ENCODE results near the gene MRPS23.

DNA sequence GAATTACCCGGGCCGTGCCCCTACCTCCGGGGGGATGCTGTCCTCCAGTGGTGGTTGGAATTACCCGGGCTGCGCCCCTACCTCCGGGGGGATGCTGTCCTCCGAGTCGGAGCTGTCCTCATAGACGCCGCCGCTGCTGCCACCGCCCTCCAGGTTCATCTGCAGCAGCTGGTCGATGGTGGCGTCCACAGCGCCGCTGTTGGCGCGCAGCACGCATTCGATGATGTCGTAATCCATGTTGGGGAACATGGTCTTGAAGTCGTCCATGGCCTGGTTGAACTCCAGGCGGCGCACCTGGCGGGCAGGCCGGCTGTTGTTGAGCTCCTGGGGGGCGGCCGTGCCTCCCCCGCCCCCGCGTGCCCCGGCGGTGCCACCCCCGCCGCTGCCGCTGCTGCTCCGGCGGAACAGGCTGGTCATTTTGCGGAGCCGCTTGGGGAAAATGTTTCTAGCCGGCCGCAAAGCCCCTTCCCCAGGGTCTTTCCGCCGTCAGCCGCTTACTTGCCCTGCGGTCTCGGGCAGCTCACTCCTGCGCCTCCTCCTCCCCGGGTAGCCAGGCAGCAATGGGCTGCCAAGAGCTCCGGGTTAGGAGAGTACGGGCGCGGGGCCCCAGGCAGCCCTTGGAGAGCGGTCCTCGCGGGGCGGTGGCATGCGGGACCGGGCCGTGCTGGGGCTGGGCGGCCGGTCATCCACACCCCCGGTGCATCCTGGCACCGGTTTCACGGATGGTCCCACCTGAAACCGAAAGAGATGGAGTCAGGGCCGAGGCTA is 35.5 kb upstream of the MRPS23 start:
- TF ChIP-seq, protein P1, sequence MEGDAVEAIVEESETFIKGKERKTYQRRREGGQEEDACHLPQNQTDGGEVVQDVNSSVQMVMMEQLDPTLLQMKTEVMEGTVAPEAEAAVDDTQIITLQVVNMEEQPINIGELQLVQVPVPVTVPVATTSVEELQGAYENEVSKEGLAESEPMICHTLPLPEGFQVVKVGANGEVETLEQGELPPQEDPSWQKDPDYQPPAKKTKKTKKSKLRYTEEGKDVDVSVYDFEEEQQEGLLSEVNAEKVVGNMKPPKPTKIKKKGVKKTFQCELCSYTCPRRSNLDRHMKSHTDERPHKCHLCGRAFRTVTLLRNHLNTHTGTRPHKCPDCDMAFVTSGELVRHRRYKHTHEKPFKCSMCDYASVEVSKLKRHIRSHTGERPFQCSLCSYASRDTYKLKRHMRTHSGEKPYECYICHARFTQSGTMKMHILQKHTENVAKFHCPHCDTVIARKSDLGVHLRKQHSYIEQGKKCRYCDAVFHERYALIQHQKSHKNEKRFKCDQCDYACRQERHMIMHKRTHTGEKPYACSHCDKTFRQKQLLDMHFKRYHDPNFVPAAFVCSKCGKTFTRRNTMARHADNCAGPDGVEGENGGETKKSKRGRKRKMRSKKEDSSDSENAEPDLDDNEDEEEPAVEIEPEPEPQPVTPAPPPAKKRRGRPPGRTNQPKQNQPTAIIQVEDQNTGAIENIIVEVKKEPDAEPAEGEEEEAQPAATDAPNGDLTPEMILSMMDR (CRISPR knock-in tag; IDR thresholded peaks at IDR 0.05): no peak
- TF ChIP-seq RARA (CRISPR knock-in tag; IDR thresholded peaks at IDR 0.05) (no peak), TGIF2 (CRISPR knock-in tag; IDR thresholded peaks at IDR 0.05) (no peak), JUND (CRISPR knock-in tag; IDR thresholded peaks at IDR 0.05) (no peak)

Measured in HepG2 (cell line).